ENCODE measurements around the gene AZIN2. TPM values are rescaled to one million over a fixed set of nuclear protein-coding genes. Genes with fewer than 3 reads are reported as not detected.
"Not testable (repeated sequence)": the region's sequence is repeated elsewhere in the genome, so short reads cannot be mapped to it uniquely, and the experiment has no call there.

Gene AZIN2
- total and polyA plus RNA-seq, 2 donors from 2014 or later: 4.9 to 7.5 TPM

GRCh38 chr1:33045246-33045645 is 35.7 kb upstream of the AZIN2 start:
- no peak for TF ChIP-seq CTCF (IDR thresholded peaks at IDR 0.05; ENCODE audit: borderline replicate concordance, extremely low read depth, insufficient read depth)
- DNase-seq: no peak
- Histone ChIP-seq H3K27me3 (ENCODE audit: control insufficient read depth, insufficient read depth, low read length) (no peaks in the 10 kb centered on the region), H3K36me3 (ENCODE audit: control insufficient read depth in 2 of 3, insufficient read depth in 3 of 3, low read length in 3 of 3) (no peaks in the 10 kb centered on the region), H3K4me3 (ENCODE audit: low read length in 3 of 3) (peak overlapping the region in 2 of 3 donors; percentile 13 to 31), H3K27ac (ENCODE audit: low read depth in 2 of 2, low read length in 2 of 2) (no peak overlapping the region), H3K9ac (ENCODE audit: low read length in 3 of 3) (no peak overlapping the region), H3K4me1 (ENCODE audit: control insufficient read depth in 2 of 3, insufficient read depth in 2 of 3, low read depth in 1 of 3, low read length in 3 of 3) (peaks cover 0 to 6% (median 3%) of the 10 kb centered on the region in 3 donors), H3K9me3 (ENCODE audit: control insufficient read depth in 2 of 3, insufficient read depth in 1 of 3, low read length in 3 of 3) (no peaks in the 10 kb centered on the region)
- no peak for FAIRE-seq
- intact Hi-C loops (cut with DNase I): no loop called here

GRCh38 chr1:33045814-33046213 is 35.1 kb upstream of the AZIN2 start:
- intact Hi-C loops (cut with DNase I): no loop called here
- H3K9ac ChIP-seq (ENCODE audit: low read length in 3 of 3): no peak overlapping the region
- DNase-seq: no peak
- no peak for TF ChIP-seq CTCF (IDR thresholded peaks at IDR 0.05; ENCODE audit: borderline replicate concordance, extremely low read depth, insufficient read depth)
- H3K4me1 ChIP-seq (ENCODE audit: control insufficient read depth in 2 of 3, insufficient read depth in 2 of 3, low read depth in 1 of 3, low read length in 3 of 3): peaks cover 0 to 6% (median 3%) of the 10 kb centered on the region in 3 donors
- no peak overlapping the region for H3K27ac ChIP-seq (ENCODE audit: low read depth in 2 of 2, low read length in 2 of 2)
- no peaks in the 10 kb centered on the region for H3K36me3 ChIP-seq (ENCODE audit: control insufficient read depth in 2 of 3, insufficient read depth in 3 of 3, low read length in 3 of 3)
- no peaks in the 10 kb centered on the region for H3K27me3 ChIP-seq (ENCODE audit: control insufficient read depth, insufficient read depth, low read length)
- peak overlapping the region in 2 of 3 donors; percentile 13 to 31 for H3K4me3 ChIP-seq (ENCODE audit: low read length in 3 of 3)
- no peaks in the 10 kb centered on the region for H3K9me3 ChIP-seq (ENCODE audit: control insufficient read depth in 2 of 3, insufficient read depth in 1 of 3, low read length in 3 of 3)
- no peak for FAIRE-seq

- DNase-seq; H3K9me3 ChIP-seq (ENCODE audit: control insufficient read depth in 2 of 3, insufficient read depth in 1 of 3, low read length in 3 of 3); H3K4me3 ChIP-seq (ENCODE audit: low read length in 3 of 3); H3K27me3 ChIP-seq (ENCODE audit: control insufficient read depth, insufficient read depth, low read length); intact Hi-C loops (cut with DNase I); H3K9ac ChIP-seq (ENCODE audit: low read length in 3 of 3); H3K36me3 ChIP-seq (ENCODE audit: control insufficient read depth in 2 of 3, insufficient read depth in 3 of 3, low read length in 3 of 3); H3K27ac ChIP-seq (ENCODE audit: low read depth in 2 of 2, low read length in 2 of 2); H3K4me1 ChIP-seq (ENCODE audit: control insufficient read depth in 2 of 3, insufficient read depth in 2 of 3, low read depth in 1 of 3, low read length in 3 of 3); FAIRE-seq: not testable (repeated sequence)
Observed at GRCh38 chr1:33046234-33046633, 34.7 kb upstream of the AZIN2 start.

- Histone ChIP-seq H3K4me3 (ENCODE audit: low read length in 3 of 3) (no peak overlapping the region), H3K27me3 (ENCODE audit: control insufficient read depth, insufficient read depth, low read length) (no peaks in the 10 kb centered on the region), H3K9me3 (ENCODE audit: control insufficient read depth in 2 of 3, insufficient read depth in 1 of 3, low read length in 3 of 3) (no peaks in the 10 kb centered on the region), H3K9ac (ENCODE audit: low read length in 3 of 3) (no peak overlapping the region), H3K4me1 (ENCODE audit: control insufficient read depth in 2 of 3, insufficient read depth in 2 of 3, low read depth in 1 of 3, low read length in 3 of 3) (peaks cover 0 to 6% (median 3%) of the 10 kb centered on the region in 3 donors), H3K36me3 (ENCODE audit: control insufficient read depth in 2 of 3, insufficient read depth in 3 of 3, low read length in 3 of 3) (no peaks in the 10 kb centered on the region), H3K27ac (ENCODE audit: low read depth in 2 of 2, low read length in 2 of 2) (peak overlapping the region in 1 of 2 donors; percentile 23)
- FAIRE-seq: no peak
- no peak for TF ChIP-seq CTCF (IDR thresholded peaks at IDR 0.05; ENCODE audit: borderline replicate concordance, extremely low read depth, insufficient read depth)
- DNase-seq: no peak
- intact Hi-C loops (cut with DNase I): no loop called here
Observed at GRCh38 chr1:33047290-33047689, 33.7 kb upstream of the AZIN2 start.
